ENCODE measurements around the gene ZNF611.

Gene ZNF611

DNA sequence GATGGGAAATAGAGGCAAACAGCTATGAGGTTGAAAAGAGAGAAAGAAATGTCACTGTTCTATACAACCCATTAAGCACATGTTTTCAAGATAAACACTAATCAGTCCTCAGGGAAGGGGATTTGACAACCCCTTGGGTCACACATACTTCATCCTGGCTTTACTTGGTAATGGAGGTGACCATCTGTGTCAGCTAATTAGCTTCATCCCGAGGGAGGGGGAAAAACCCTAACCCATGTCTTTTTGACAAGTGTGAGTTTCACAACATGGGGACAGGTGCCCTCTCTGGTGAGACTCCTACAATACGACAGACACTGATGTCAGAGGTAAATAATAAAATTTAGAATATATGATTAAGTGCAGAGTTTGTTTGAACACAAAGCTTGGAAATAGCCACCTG is 43.1 kb downstream of the ZNF611 start:
- Histone ChIP-seq H3K4me2 (ENCODE audit: low read depth, low read length) (no peak overlapping the region), H3K27ac (ENCODE audit: low read length) (no peak overlapping the region), H3K36me3 (replicated peaks; ENCODE audit: insufficient read depth, low read length) (no peaks in the 10 kb centered on the region), H3K27me3 (replicated peaks; ENCODE audit: insufficient read depth, low read length) (no peaks in the 10 kb centered on the region), H3F3A (ENCODE audit: insufficient read depth, low read length) (no peaks in the 10 kb centered on the region), H3K9me3 (replicated peaks; ENCODE audit: insufficient read depth, low read length) (no peaks in the 10 kb centered on the region), H3K4me3 (ENCODE audit: low read length) (no peak overlapping the region), H4K20me1 (ENCODE audit: insufficient read depth, low read length) (no peaks in the 10 kb centered on the region), H3K9me2 (replicated peaks; ENCODE audit: insufficient read depth, low read length) (no peaks in the 10 kb centered on the region), H3K9ac (ENCODE audit: low read length) (no peak overlapping the region), H3K4me1 (ENCODE audit: low read length) (no peaks in the 10 kb centered on the region), H3K79me2 (ENCODE audit: low read length) (no peaks in the 10 kb centered on the region), H2AFZ (ENCODE audit: low read length) (no peak overlapping the region)
- TF ChIP-seq EZH2 (optimal IDR thresholded peaks at IDR 0.05; ENCODE audit: low read depth, low read length) (no peak), EZH2phosphoT487 (IDR thresholded peaks at IDR 0.05; ENCODE audit: low read length) (no peak)
- TF ChIP-seq, protein P1, sequence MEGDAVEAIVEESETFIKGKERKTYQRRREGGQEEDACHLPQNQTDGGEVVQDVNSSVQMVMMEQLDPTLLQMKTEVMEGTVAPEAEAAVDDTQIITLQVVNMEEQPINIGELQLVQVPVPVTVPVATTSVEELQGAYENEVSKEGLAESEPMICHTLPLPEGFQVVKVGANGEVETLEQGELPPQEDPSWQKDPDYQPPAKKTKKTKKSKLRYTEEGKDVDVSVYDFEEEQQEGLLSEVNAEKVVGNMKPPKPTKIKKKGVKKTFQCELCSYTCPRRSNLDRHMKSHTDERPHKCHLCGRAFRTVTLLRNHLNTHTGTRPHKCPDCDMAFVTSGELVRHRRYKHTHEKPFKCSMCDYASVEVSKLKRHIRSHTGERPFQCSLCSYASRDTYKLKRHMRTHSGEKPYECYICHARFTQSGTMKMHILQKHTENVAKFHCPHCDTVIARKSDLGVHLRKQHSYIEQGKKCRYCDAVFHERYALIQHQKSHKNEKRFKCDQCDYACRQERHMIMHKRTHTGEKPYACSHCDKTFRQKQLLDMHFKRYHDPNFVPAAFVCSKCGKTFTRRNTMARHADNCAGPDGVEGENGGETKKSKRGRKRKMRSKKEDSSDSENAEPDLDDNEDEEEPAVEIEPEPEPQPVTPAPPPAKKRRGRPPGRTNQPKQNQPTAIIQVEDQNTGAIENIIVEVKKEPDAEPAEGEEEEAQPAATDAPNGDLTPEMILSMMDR (IDR thresholded peaks at IDR 0.05; ENCODE audit: low read length), result no peak
- no peak for DNase-seq

DNA sequence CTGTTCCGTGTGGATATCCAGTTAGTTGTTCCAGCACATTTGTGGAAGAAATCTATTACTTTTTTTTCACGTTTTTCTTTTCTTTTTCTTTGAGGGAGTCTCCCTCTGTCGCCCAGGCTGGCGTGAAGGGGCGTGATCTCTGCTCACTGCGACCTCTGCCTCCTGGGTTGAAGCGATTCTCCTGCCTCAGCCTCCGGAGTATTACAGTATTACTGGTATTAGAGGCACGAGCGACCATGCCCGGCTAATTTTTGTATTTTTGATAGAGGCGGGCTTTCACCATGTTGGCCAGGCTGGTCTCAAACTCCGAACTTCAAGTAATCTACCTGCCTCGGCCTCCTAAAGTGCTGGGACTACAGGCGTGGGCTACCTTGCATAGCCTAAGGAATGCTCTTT is 43.6 kb downstream of the ZNF611 start:
- Histone ChIP-seq H2AFZ (ENCODE audit: low read length) (no peak overlapping the region), H3K4me2 (ENCODE audit: low read depth, low read length) (no peak overlapping the region), H3K27me3 (replicated peaks; ENCODE audit: insufficient read depth, low read length) (no peaks in the 10 kb centered on the region), H3K27ac (ENCODE audit: low read length) (no peak overlapping the region), H3K9me2 (replicated peaks; ENCODE audit: insufficient read depth, low read length) (no peaks in the 10 kb centered on the region), H3K9ac (ENCODE audit: low read length) (no peak overlapping the region), H3K36me3 (replicated peaks; ENCODE audit: insufficient read depth, low read length) (no peaks in the 10 kb centered on the region), H3F3A (ENCODE audit: insufficient read depth, low read length) (no peaks in the 10 kb centered on the region), H3K4me3 (ENCODE audit: low read length) (no peak overlapping the region), H3K4me1 (ENCODE audit: low read length) (no peaks in the 10 kb centered on the region), H4K20me1 (ENCODE audit: insufficient read depth, low read length) (no peaks in the 10 kb centered on the region), H3K9me3 (replicated peaks; ENCODE audit: insufficient read depth, low read length) (no peaks in the 10 kb centered on the region), H3K79me2 (ENCODE audit: low read length) (no peaks in the 10 kb centered on the region)
- DNase-seq, result no peak
- TF ChIP-seq EZH2 (optimal IDR thresholded peaks at IDR 0.05; ENCODE audit: low read depth, low read length), result no peak
- no peak for TF ChIP-seq EZH2phosphoT487 (IDR thresholded peaks at IDR 0.05; ENCODE audit: low read length)
- TF ChIP-seq, protein P1 (IDR thresholded peaks at IDR 0.05; ENCODE audit: low read length), result no peak

DNA sequence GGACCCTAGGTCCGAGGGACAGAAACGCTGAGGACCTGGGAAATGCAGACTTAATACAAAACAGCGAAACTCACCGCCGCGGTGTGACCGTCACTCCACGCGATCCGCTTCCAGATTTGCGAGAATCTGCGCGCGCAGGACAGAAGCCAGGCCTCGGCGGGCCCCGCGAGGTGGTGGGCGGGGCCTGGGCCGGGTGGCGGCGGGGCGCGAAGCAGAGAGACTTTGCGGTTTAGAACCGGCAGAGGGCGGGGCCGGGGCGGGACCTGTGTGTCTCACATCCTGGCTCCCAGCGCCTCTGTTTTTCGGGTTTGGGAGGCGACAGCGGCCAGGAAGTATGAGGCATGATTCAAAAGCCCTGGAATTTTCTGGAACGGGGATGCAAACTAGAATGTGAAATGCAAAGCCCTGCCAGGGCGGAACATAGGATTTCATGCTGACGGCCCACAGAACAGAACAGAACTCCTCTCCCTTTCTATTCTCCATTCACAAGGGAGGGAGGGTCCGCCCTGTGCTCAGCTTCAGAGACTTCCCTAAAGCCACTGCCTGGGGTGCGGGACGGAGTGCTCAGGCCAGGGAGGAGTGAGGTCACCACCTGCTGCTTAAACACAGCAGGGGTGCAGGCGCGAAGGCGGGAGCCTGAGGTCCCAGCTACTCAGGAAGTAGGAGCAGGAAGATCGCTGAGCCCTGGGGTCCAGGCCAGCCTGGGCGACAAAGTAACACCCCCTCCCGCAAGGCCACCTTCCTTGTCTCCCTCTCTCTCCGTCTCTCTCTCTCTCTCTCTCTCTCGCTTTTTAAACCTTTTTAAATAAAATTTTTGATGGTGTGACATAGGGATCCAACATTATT is 44.3 kb downstream of the ZNF611 start:
- Histone ChIP-seq H3K4me3 (ENCODE audit: low read length) (peak overlapping the region; percentile 62), H3K27me3 (replicated peaks; ENCODE audit: insufficient read depth, low read length) (no peaks in the 10 kb centered on the region), H3K27ac (ENCODE audit: low read length) (no peak overlapping the region), H3K9me3 (replicated peaks; ENCODE audit: insufficient read depth, low read length) (no peaks in the 10 kb centered on the region), H3F3A (ENCODE audit: insufficient read depth, low read length) (no peaks in the 10 kb centered on the region), H3K36me3 (replicated peaks; ENCODE audit: insufficient read depth, low read length) (no peaks in the 10 kb centered on the region), H3K9me2 (replicated peaks; ENCODE audit: insufficient read depth, low read length) (no peaks in the 10 kb centered on the region), H3K79me2 (ENCODE audit: low read length) (no peaks in the 10 kb centered on the region), H3K9ac (ENCODE audit: low read length) (peak overlapping the region; percentile 38; the same call in 1 of the 2 replicates), H4K20me1 (ENCODE audit: insufficient read depth, low read length) (no peaks in the 10 kb centered on the region), H2AFZ (ENCODE audit: low read length) (peak overlapping the region; percentile 70), H3K4me2 (ENCODE audit: low read depth, low read length) (peak overlapping the region; percentile 59; the same call in 1 of the 2 replicates), H3K4me1 (ENCODE audit: low read length) (no peaks in the 10 kb centered on the region)
- TF ChIP-seq EZH2phosphoT487 (IDR thresholded peaks at IDR 0.05; ENCODE audit: low read length), result no peak
- TF ChIP-seq, protein P1 (IDR thresholded peaks at IDR 0.05; ENCODE audit: low read length), result no peak
- no peak for TF ChIP-seq EZH2 (optimal IDR thresholded peaks at IDR 0.05; ENCODE audit: low read depth, low read length)
- DNase-seq, result peak; percentile 61
